ENCODE measurements around the gene RAB8B. TPM values are rescaled to one million over a fixed set of nuclear protein-coding genes. Genes with fewer than 3 reads are reported as not detected.

The RAB8B gene
- total RNA-seq, 1 experiment from 2014 or later: 18.2 TPM

- Histone ChIP-seq H3K27me3 (replicated peaks; ENCODE audit: control insufficient read depth, insufficient read depth, low read length) (no peaks in the 10 kb centered on the region), H3K4me3 (ENCODE audit: low read depth, low read length) (no peak overlapping the region), H3K9me3 (no peaks in the 10 kb centered on the region), H3K4me1 (no peaks in the 10 kb centered on the region), H3K36me3 (ENCODE audit: control insufficient read depth, insufficient read depth, low read length) (no peaks in the 10 kb centered on the region)
- intact Hi-C loops (cut with micrococcal nuclease; ENCODE audit: unreplicated experiment): no loop called here
- Mint-ChIP-seq H3K27ac (ENCODE audit: unreplicated experiment) (no peak overlapping the region), H3K36me3 (ENCODE audit: insufficient read depth, unreplicated experiment) (no peaks in the 10 kb centered on the region), H3K4me1 (ENCODE audit: low read depth, unreplicated experiment) (no peaks in the 10 kb centered on the region), H3K27me3 (ENCODE audit: insufficient read depth, unreplicated experiment) (no peaks in the 10 kb centered on the region), H3K9me3 (ENCODE audit: unreplicated experiment) (no peaks in the 10 kb centered on the region), H3K4me3 (ENCODE audit: unreplicated experiment) (no peak overlapping the region)
- BruUV-seq (replicated peaks): no TSS peak
- ChIA-PET POLR2A (no interaction called here), CTCF (interaction anchor here (0.7 to 1.0 kb wide), 3 partner anchors 9 to 256 kb away, joined by 3 to 4 read pairs (median 3); no protein-coding TSS in a partner anchor)
- peak in 1 of 2 experiments; percentile 11 for TF ChIP-seq CTCF (IDR thresholded peaks at IDR 0.05; ENCODE audit: insufficient read depth in 1 of 2, low read depth in 1 of 2, low read length in 1 of 2, severe bottlenecking in 1 of 2, unreplicated experiment in 1 of 2)
- no peak for DNase-seq
These were observed 42.7 kb upstream of the RAB8B start for GRCh38 chr15:63146684-63147083.

GRCh38 chr15:63151665-63152064 lies 37.7 kb upstream of the RAB8B start:
- POLR2A ChIA-PET: no interaction called here
- intact Hi-C loops (cut with micrococcal nuclease; ENCODE audit: unreplicated experiment): no loop called here
- TF ChIP-seq CTCF (IDR thresholded peaks at IDR 0.05; ENCODE audit: insufficient read depth in 1 of 2, low read depth in 1 of 2, low read length in 1 of 2, severe bottlenecking in 1 of 2, unreplicated experiment in 1 of 2): no peak
- Histone ChIP-seq H3K4me1 (0 out of 2 replicates have a peak, but pooled peaks cover 8% of the 10 kb centered on the region), H3K9me3 (no peaks in the 10 kb centered on the region), H3K27me3 (replicated peaks; ENCODE audit: control insufficient read depth, insufficient read depth, low read length) (no peaks in the 10 kb centered on the region), H3K4me3 (ENCODE audit: low read depth, low read length) (no peak overlapping the region), H3K36me3 (ENCODE audit: control insufficient read depth, insufficient read depth, low read length) (peaks cover 1% of the 10 kb centered on the region; the same call in 1 of the 2 replicates)
- H3K36me3 Mint-ChIP-seq (ENCODE audit: insufficient read depth, unreplicated experiment): peaks cover 1% of the 10 kb centered on the region
- no peak overlapping the region for H3K4me3 Mint-ChIP-seq (ENCODE audit: unreplicated experiment)
- no TSS peak for BruUV-seq (replicated peaks)
- H3K27me3 Mint-ChIP-seq (ENCODE audit: insufficient read depth, unreplicated experiment): no peaks in the 10 kb centered on the region
- H3K4me1 Mint-ChIP-seq (ENCODE audit: low read depth, unreplicated experiment): no peaks in the 10 kb centered on the region
- no peaks in the 10 kb centered on the region for H3K9me3 Mint-ChIP-seq (ENCODE audit: unreplicated experiment)
- CTCF ChIA-PET: no interaction called here
- no peak overlapping the region for H3K27ac Mint-ChIP-seq (ENCODE audit: unreplicated experiment)
- no peak for DNase-seq

- H3K27me3 ChIP-seq (replicated peaks; ENCODE audit: control insufficient read depth, insufficient read depth, low read length): no peaks in the 10 kb centered on the region
- peaks cover 1% of the 10 kb centered on the region; the same call in 1 of the 2 replicates for H3K36me3 ChIP-seq (ENCODE audit: control insufficient read depth, insufficient read depth, low read length)
- intact Hi-C loops (cut with micrococcal nuclease; ENCODE audit: unreplicated experiment): loop anchor here (5.0 kb wide), 1 partner anchor 33 kb away; the partner anchor contains the start of gene LACTB
- H3K4me3 ChIP-seq (ENCODE audit: low read depth, low read length): no peak overlapping the region; the same call in 1 of the 2 replicates
- BruUV-seq (replicated peaks): no TSS peak
- no peaks in the 10 kb centered on the region for H3K9me3 ChIP-seq
- Mint-ChIP-seq H3K27me3 (ENCODE audit: insufficient read depth, unreplicated experiment) (no peaks in the 10 kb centered on the region), H3K9me3 (ENCODE audit: unreplicated experiment) (no peaks in the 10 kb centered on the region), H3K4me1 (ENCODE audit: low read depth, unreplicated experiment) (no peaks in the 10 kb centered on the region), H3K27ac (ENCODE audit: unreplicated experiment) (no peak overlapping the region), H3K4me3 (ENCODE audit: unreplicated experiment) (no peak overlapping the region), H3K36me3 (ENCODE audit: insufficient read depth, unreplicated experiment) (peaks cover 10% of the 10 kb centered on the region)
- ChIA-PET CTCF (interaction anchor here (1.2 kb wide), 1 partner anchor 9 kb away, joined by 3 read pairs; no protein-coding TSS in a partner anchor), POLR2A (no interaction called here)
- no peak for DNase-seq
- 0 out of 2 replicates have a peak, but pooled peaks cover 8% of the 10 kb centered on the region for H3K4me1 ChIP-seq
- no peak for TF ChIP-seq CTCF (IDR thresholded peaks at IDR 0.05; ENCODE audit: insufficient read depth in 1 of 2, low read depth in 1 of 2, low read length in 1 of 2, severe bottlenecking in 1 of 2, unreplicated experiment in 1 of 2)
These were observed 33.9 kb upstream of the RAB8B start for GRCh38 chr15:63155486-63155885.
